H1 (cell line): ENCODE measurements around the gene SMG5. TPM values are rescaled to one million over a fixed set of nuclear protein-coding genes. Genes with fewer than 3 reads are reported as not detected.
A peak's percentile ranks its signal among the peaks of the same experiment; 100 is the strongest.

ENCODE experiments used
- CTCF ChIA-PET: fragments of 300-600 bp; sonication (Branson Sonifier 250); formaldehyde crosslinking; loops from one replicate; lab custom pipeline; 2021; ENCODE audit not compliant: partially characterized antibody; lab: Charles Lee
- POLR2A ChIA-PET: fragments of 300-600 bp; sonication (Branson Sonifier 250); formaldehyde crosslinking; loops from one replicate; lab custom pipeline; 2021; ENCODE audit warnings: inconsistent platforms; ENCODE audit not compliant: partially characterized antibody; lab: Charles Lee
- DNase-seq, 2 experiments: peaks; one replicate each; pipeline versions ENCODE4 v3.0.0 to v3.0.0-alpha.2; 2010 to 2022; ENCODE audit warnings: low spot score in 2 of 2, low read depth in 1 of 2, mixed read lengths in 1 of 2
- FAIRE-seq: peaks from 2 replicates; lab custom pipeline; 2011; peaks lifted over from hg19 to GRCh38; lab: Jason Lieb, UNC
- H2AFZ ChIP-seq: 2 replicates; pipeline ENCODE4 v1.8.1; 2012; ENCODE audit warnings: low read length, inconsistent platforms
- H2AK5ac ChIP-seq: 2 replicates; pipeline ENCODE4 v1.6.1; 2013; ENCODE audit warnings: low read depth, low read length
- H2BK120ac ChIP-seq: replicated peaks from 2 replicates; pipeline ENCODE3; 2013; ENCODE audit warnings: low read depth, low read length, inconsistent platforms
- H2BK12ac ChIP-seq: 2 replicates; pipeline ENCODE4 v1.6.1; 2013; ENCODE audit warnings: low read depth, low read length
- H2BK15ac ChIP-seq: 2 replicates; pipeline ENCODE4 v1.6.1; 2013; ENCODE audit warnings: low read length
- H2BK20ac ChIP-seq: 2 replicates; pipeline ENCODE4 v1.6.1; 2013; ENCODE audit warnings: low read length
- H2BK5ac ChIP-seq: 2 replicates; pipeline ENCODE4 v1.6.1; 2013; ENCODE audit warnings: low read depth, low read length
- H3K14ac ChIP-seq: 2 replicates; pipeline ENCODE4 v1.6.1; 2013; ENCODE audit warnings: inconsistent platforms; ENCODE audit not compliant: insufficient read length
- H3K18ac ChIP-seq: 2 replicates; pipeline ENCODE4 v1.6.1; 2013; ENCODE audit warnings: low read length; ENCODE audit errors: extremely low read depth
- H3K23ac ChIP-seq: 2 replicates; pipeline ENCODE4 v1.6.1; 2013; ENCODE audit warnings: inconsistent platforms; ENCODE audit not compliant: insufficient read length
- H3K23me2 ChIP-seq: 2 replicates; pipeline ENCODE4 v1.6.1; 2013; ENCODE audit warnings: low read depth, low read length
- H3K27ac ChIP-seq: 2 replicates; pipeline ENCODE4 v1.6.1; 2011; ENCODE audit warnings: low read depth, low read length, inconsistent platforms
- H3K27me3 ChIP-seq, 4 experiments: replicated peaks in 1 of 4; 1 replicate in 1 of 4; 2 replicates in 3 of 4; pipeline versions ENCODE4 v1.6.1 to v1.8.1; 2011 to 2013; ENCODE audit warnings: low read length in 3 of 4, mild to moderate bottlenecking in 3 of 4, inconsistent platforms in 2 of 4, mixed read lengths in 2 of 4, moderate library complexity in 1 of 4; ENCODE audit not compliant: control insufficient read depth in 3 of 4, insufficient read depth in 3 of 4; ENCODE audit errors: extremely low read depth in 1 of 4
- H3K36me3 ChIP-seq, 4 experiments: 2 replicates each; pipeline versions ENCODE4 v1.6.1 to v1.8.1; 2011 to 2013; ENCODE audit warnings: mild to moderate bottlenecking in 4 of 4, low read length in 3 of 4, moderate library complexity in 2 of 4, control low read depth in 1 of 4, inconsistent platforms in 1 of 4; ENCODE audit not compliant: insufficient read depth in 4 of 4, control insufficient read depth in 2 of 4
- H3K4ac ChIP-seq: replicated peaks from 2 replicates; pipeline ENCODE3; 2013; ENCODE audit warnings: low read length, low read depth, mixed read lengths, inconsistent platforms; ENCODE audit not compliant: insufficient read length
- H3K4me1 ChIP-seq, 4 experiments: replicated peaks in 1 of 4; 1 replicate in 1 of 4; 2 replicates in 3 of 4; pipeline versions ENCODE4 v1.6.1 to v1.8.1; 2011 to 2013; ENCODE audit warnings: low read length in 3 of 4, inconsistent platforms in 2 of 4, mixed read lengths in 1 of 4; ENCODE audit not compliant: insufficient read depth in 4 of 4, control insufficient read depth in 3 of 4
- H3K4me2 ChIP-seq, 2 experiments: 2 replicates each; pipeline versions ENCODE4 v1.6.1 to v1.8.1; 2011 to 2013; ENCODE audit warnings: low read depth in 2 of 2, low read length in 2 of 2, control low read depth in 1 of 2, inconsistent platforms in 1 of 2, mild to moderate bottlenecking in 1 of 2; ENCODE audit not compliant: insufficient read depth in 1 of 2
- H3K4me3 ChIP-seq, 4 experiments: fragments of 200-600, 300-600 bp in 1 of 4; sonication (generic), shearing (Covaris generic), sonication (Bioruptor Twin) in 1 of 4; 2 replicates each; pipeline versions ENCODE4 v1.5.1 to v1.8.1; 2011 to 2016; ENCODE audit warnings: low read length in 4 of 4, low read depth in 3 of 4, control low read depth in 2 of 4, inconsistent platforms in 2 of 4, mild to moderate bottlenecking in 2 of 4, mixed read lengths in 1 of 4, moderate library complexity in 1 of 4; ENCODE audit not compliant: insufficient read depth in 2 of 4; ENCODE audit errors: extremely low read depth in 1 of 4
- H3K56ac ChIP-seq: replicated peaks from 2 replicates; pipeline ENCODE3; 2013; ENCODE audit warnings: low read depth, mild to moderate bottlenecking, mixed read lengths, low read length, inconsistent platforms; ENCODE audit not compliant: insufficient read length
- H3K79me1 ChIP-seq: 2 replicates; pipeline ENCODE4 v1.6.1; 2013; ENCODE audit warnings: low read depth, low read length, control low read depth
- H3K79me2 ChIP-seq, 2 experiments: 2 replicates each; pipeline versions ENCODE4 v1.6.1 to v1.8.1; 2012 to 2013; ENCODE audit warnings: low read length in 2 of 2, mild to moderate bottlenecking in 2 of 2, inconsistent platforms in 1 of 2; ENCODE audit not compliant: insufficient read depth in 2 of 2, control insufficient read depth in 1 of 2
- H3K9ac ChIP-seq, 4 experiments: replicated peaks in 1 of 4; 1 replicate in 1 of 4; 2 replicates in 3 of 4; pipeline versions ENCODE4 v1.6.1 to v1.8.1; 2011 to 2013; ENCODE audit warnings: low read depth in 3 of 4, low read length in 3 of 4, control low read depth in 2 of 4, mild to moderate bottlenecking in 2 of 4, moderate library complexity in 2 of 4, inconsistent platforms in 1 of 4; ENCODE audit errors: extremely low read depth in 1 of 4
- H3K9me3 ChIP-seq, 2 experiments: 2 replicates each; pipeline versions ENCODE4 v1.6.1 to v1.8.1; 2012 to 2013; ENCODE audit warnings: mild to moderate bottlenecking in 2 of 2, moderate library complexity in 2 of 2, control low read depth in 1 of 2, inconsistent platforms in 1 of 2, low read depth in 1 of 2, low read length in 1 of 2, mixed read lengths in 1 of 2; ENCODE audit not compliant: insufficient read depth in 2 of 2
- H4K20me1 ChIP-seq, 2 experiments: replicated peaks in 1 of 2; 2 replicates each; pipeline versions ENCODE3 to v1.8.1; 2011 to 2013; ENCODE audit warnings: inconsistent platforms in 2 of 2, low read length in 2 of 2, mild to moderate bottlenecking in 1 of 2; ENCODE audit not compliant: insufficient read depth in 2 of 2, control insufficient read depth in 1 of 2
- H4K5ac ChIP-seq: 2 replicates; pipeline ENCODE4 v1.6.1; 2013; ENCODE audit warnings: low read length, low read depth, mixed read lengths, inconsistent platforms; ENCODE audit not compliant: insufficient read length
- H4K8ac ChIP-seq: 2 replicates; pipeline ENCODE4 v1.8.0; 2013; ENCODE audit warnings: mild to moderate bottlenecking, moderate library complexity, low read length, inconsistent platforms; ENCODE audit not compliant: insufficient read depth; ENCODE audit errors: extremely low read depth
- H4K91ac ChIP-seq: replicated peaks from 2 replicates; pipeline ENCODE3; 2013; ENCODE audit warnings: low read length, mixed read lengths, inconsistent platforms; ENCODE audit not compliant: insufficient read length
- CEBPB ChIP-seq: IDR thresholded peaks from 2 replicates; pipeline ENCODE4 v1.6.1; 2012; ENCODE audit warnings: low read depth, low read length
- SIN3A ChIP-seq, 2 experiments: IDR thresholded peaks in 1 of 2; conservative IDR thresholded peaks in 1 of 2; 2 replicates each; pipeline ENCODE4 v1.6.1; 2011 to 2012; ENCODE audit warnings: low read length in 2 of 2, improper control_type of control experiment in 1 of 2, low read depth in 1 of 2, mild to moderate bottlenecking in 1 of 2
- WGBS, 2 experiments: shearing (Covaris generic) in 1 of 2; methylation state at CpG; one replicate each; pipeline versions ENCODE4 v1.1.6 to v1.1.7; 2013 to 2015; ENCODE audit warnings: low lambda C conversion rate in 2 of 2, mixed read lengths in 2 of 2, inconsistent platforms in 1 of 2, low coverage in 1 of 2, missing lambda C conversion rate in 1 of 2; ENCODE audit not compliant: insufficient replicate concordance in 2 of 2, insufficient coverage in 1 of 2, insufficient read length in 1 of 2; ENCODE audit errors: extremely low coverage in 1 of 2, missing lambda C conversion rate in 1 of 2; 5-methylcytosine and 5-hydroxymethylcytosine counted together
- polyA plus RNA-seq, 7 experiments: library from polyadenylated mRNA; depleted of rRNA in 3 of 7; stranded (reverse) in 5 of 7; unstranded in 2 of 7; fragments of >200 nt in 5 of 7; fragments of 200-250 nt in 2 of 7; gene quantifications; 1 replicate in 5 of 7; 2 replicates in 1 of 7; 4 replicates in 1 of 7; pipeline versions ENCODE4 v1.2.1 to v1.2.3, GENCODE V29; 2011 to 2013; ENCODE audit warnings: missing spikeins in 2 of 7, mixed read lengths in 2 of 7
- total RNA-seq: library from RNA; stranded (reverse); fragmentation: NEBNext Ultra II Directional; extraction: Animal tissue kit (Norgen Biotek cat#: 25700); gene quantifications from 2 replicates; pipeline ENCODE4 v1.2.1, GENCODE V29; 2021
- TF ChIP-seq, protein P1 (sequence below): IDR thresholded peaks from 2 replicates; pipeline ENCODE4 v1.6.1; 2012; ENCODE audit warnings: inconsistent platforms
- TF ChIP-seq, protein P2 (sequence below): IDR thresholded peaks from 2 replicates; pipeline ENCODE4 v1.6.1; 2012; ENCODE audit warnings: inconsistent platforms

SMG5 gene
- total and polyA plus RNA-seq, 2 of the 8 experiments (the other 6 are each of a cell fraction or from before 2014, with no cell fraction given), result 32.7 to 98.0 TPM

DNA sequence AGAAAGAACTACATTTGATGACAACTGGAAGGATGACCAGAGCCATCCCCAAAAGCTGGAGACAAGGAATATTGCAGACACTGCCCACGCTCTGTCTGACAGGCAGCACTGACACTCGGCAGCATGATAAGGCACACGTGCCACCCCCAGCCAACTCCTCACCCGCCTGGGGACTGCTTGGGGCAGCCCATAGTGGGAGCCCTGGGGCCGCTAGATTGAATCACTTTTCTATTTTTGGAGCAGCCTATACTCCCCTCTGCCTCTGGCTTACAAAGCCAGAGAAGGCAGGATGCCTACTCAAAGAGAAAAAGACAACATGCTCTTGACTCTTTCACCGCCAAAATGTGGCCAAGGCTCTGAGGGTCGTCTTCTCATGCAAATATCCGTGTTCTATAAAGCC is 1.3 kb downstream of the SMG5 start:
- POLR2A ChIA-PET, result interaction anchor here (0.9 to 17.4 kb wide), 22 partner anchors 9 to 369 kb away, joined by 3 to 221 read pairs (median 6); partner anchors contain the start of genes BGLAP, CCT3, GLMP and PAQR6
- Histone ChIP-seq H2BK15ac (no peak overlapping the region), H2BK12ac (no peak overlapping the region), H2BK5ac (0 out of 2 replicates have a peak overlapping the region, but pooled peaks have one; percentile 9), H3K56ac (no peak overlapping the region), H3K4me3 (peak overlapping the region; percentile 74 to 93 (median 85); a peak in 7 of 8 replicates), H3K14ac (no peak overlapping the region), H4K5ac (no peak overlapping the region), H3K4ac (no peak overlapping the region), H4K8ac (no peak overlapping the region; the same call in 1 of the 2 replicates), H4K91ac (no peak overlapping the region)
- TF ChIP-seq CEBPB, result no peak
- TF ChIP-seq, protein P1, sequence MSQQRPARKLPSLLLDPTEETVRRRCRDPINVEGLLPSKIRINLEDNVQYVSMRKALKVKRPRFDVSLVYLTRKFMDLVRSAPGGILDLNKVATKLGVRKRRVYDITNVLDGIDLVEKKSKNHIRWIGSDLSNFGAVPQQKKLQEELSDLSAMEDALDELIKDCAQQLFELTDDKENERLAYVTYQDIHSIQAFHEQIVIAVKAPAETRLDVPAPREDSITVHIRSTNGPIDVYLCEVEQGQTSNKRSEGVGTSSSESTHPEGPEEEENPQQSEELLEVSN, result no peak
- TF ChIP-seq, protein P2, sequence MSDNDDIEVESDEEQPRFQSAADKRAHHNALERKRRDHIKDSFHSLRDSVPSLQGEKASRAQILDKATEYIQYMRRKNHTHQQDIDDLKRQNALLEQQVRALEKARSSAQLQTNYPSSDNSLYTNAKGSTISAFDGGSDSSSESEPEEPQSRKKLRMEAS, result peak; percentile 47
- peak; percentile 47 to 65; a peak in 1 of 4 replicates for TF ChIP-seq SIN3A (conservative IDR thresholded peaks at IDR 0.05 in 1 of 2, IDR thresholded peaks at IDR 0.05 in 1 of 2; ENCODE audit: low read depth in 1 of 2, low read length in 2 of 2)
- TF ChIP-seq, all 59 proteins: peak for 2
- Histone ChIP-seq H2AK5ac (no peak overlapping the region), H3K4me2 (peak overlapping the region; percentile 91 to 92), H3K4me1 (peaks cover 0 to 10% (median 3%) of the 10 kb centered on the region in 4 experiments; a peak in 2 of 7 replicates), H2BK20ac (no peak overlapping the region), H3K27ac (0 out of 2 replicates have a peak overlapping the region, but pooled peaks have one; percentile 90), H3K79me2 (peaks cover 23 to 37% of the 10 kb centered on the region in 2 experiments), H3K23ac (no peak overlapping the region), H3K27me3 (no peaks in the 10 kb centered on the region), H2BK120ac (no peak overlapping the region), H3K9ac (peak overlapping the region in 3 of 4 experiments; percentile 91 to 97 (median 95); a peak in 4 of 7 replicates), H3K23me2 (peaks cover 13% of the 10 kb centered on the region), H3K79me1 (peaks cover 10% of the 10 kb centered on the region), H3K36me3 (peaks cover 20 to 33% (median 29%) of the 10 kb centered on the region in 4 experiments; a peak in 7 of 8 replicates), H3K18ac (no peak overlapping the region), H4K20me1 (peaks cover 3 to 20% of the 10 kb centered on the region in 2 experiments), H2AFZ (no peak overlapping the region), H3K9me3 (no peaks in the 10 kb centered on the region)
- no peak for DNase-seq
- FAIRE-seq, result no peak
- CTCF ChIA-PET, result interaction anchor here (0.6 to 5.3 kb wide), 13 partner anchors 10 to 165 kb away, joined by 3 to 25 read pairs (median 4); no protein-coding TSS in a partner anchor
- WGBS, 2 experiments, result 69% methylated on average over 8 of the region's 8 CpGs; no CpG with 5 or more reads in 1 of the 2 experiments
